Neural crest cell (in vitro differentiated cells): Measurements from ENCODE around the gene TBL3. TPM values are rescaled to one million over a fixed set of nuclear protein-coding genes. Genes with fewer than 3 reads are reported as not detected.

Experiments
- DNase-seq: peaks from one replicate; pipeline ENCODE4 v3.0.0; 2021; ENCODE audit warnings: low read depth, mixed read lengths, low spot score
- H3K27ac Mint-ChIP-seq: one replicate; pipeline ENCODE4 v1.8.0; 2021; ENCODE audit warnings: mild to moderate bottlenecking, mixed read lengths; ENCODE audit not compliant: unreplicated experiment
- H3K27me3 Mint-ChIP-seq: 2 replicates; pipeline ENCODE4 v1.8.0; 2021; ENCODE audit warnings: low read depth, mild to moderate bottlenecking, mixed read lengths
- H3K36me3 Mint-ChIP-seq: 2 replicates; pipeline ENCODE4 v1.8.0; 2021; ENCODE audit warnings: low read depth, mild to moderate bottlenecking, mixed read lengths
- H3K4me1 Mint-ChIP-seq: 2 replicates; pipeline ENCODE4 v1.8.0; 2021; ENCODE audit warnings: mixed read lengths
- H3K4me3 Mint-ChIP-seq: one replicate; pipeline ENCODE4 v1.8.0; 2021; ENCODE audit warnings: mild to moderate bottlenecking, mixed read lengths
- H3K9me3 Mint-ChIP-seq: 2 replicates; pipeline ENCODE4 v1.8.0; 2021; ENCODE audit warnings: mixed read lengths
- CTCF ChIP-seq: fragments of 200-600 bp; sonication (generic); conservative IDR thresholded peaks from 2 replicates; pipeline ENCODE4 v1.5.0; 2021; ENCODE audit warnings: antibody characterized with exemption, mild to moderate bottlenecking
- total RNA-seq: library from RNA; stranded (reverse); gene quantifications from 2 replicates; pipeline ENCODE4 v1.2.1, GENCODE V29; 2021

TBL3 gene
- total RNA-seq, 1 donor from 2014 or later, result 39.6 TPM

GRCh38 chr16:1974157-1975070 lies 2.6 kb downstream of the TBL3 start:
- Mint-ChIP-seq H3K27ac (no peak overlapping the region), H3K9me3 (no peaks in the 10 kb centered on the region), H3K36me3 (no peaks in the 10 kb centered on the region), H3K4me1 (peaks cover 18% of the 10 kb centered on the region), H3K27me3 (peaks cover 16% of the 10 kb centered on the region), H3K4me3 (peak overlapping the region; percentile 44)
- TF ChIP-seq CTCF, result no peak
- no peak for DNase-seq

GRCh38 chr16:1975432-1976215 lies 3.8 kb downstream of the TBL3 start:
- Mint-ChIP-seq H3K4me1 (peaks cover 18% of the 10 kb centered on the region), H3K9me3 (no peaks in the 10 kb centered on the region), H3K36me3 (no peaks in the 10 kb centered on the region), H3K27ac (no peak overlapping the region), H3K4me3 (peak overlapping the region; percentile 38), H3K27me3 (peaks cover 28% of the 10 kb centered on the region)
- TF ChIP-seq CTCF, result no peak
- no peak for DNase-seq

DNA sequence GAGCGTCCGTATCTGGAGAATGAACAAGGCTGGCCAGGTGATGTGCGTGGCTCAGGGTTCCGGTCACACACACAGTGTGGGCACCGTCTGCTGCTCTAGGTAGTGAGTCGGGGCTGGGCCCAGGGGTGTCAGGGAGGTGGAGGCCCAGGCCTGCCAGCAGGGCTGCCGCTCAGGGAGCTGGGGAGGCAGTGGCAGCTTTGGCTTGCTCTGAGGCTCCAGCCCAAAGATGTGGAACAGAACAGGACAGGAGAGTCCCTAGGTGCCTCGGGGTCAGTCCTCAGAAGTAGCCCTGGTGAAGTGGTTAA lies 4.3 kb downstream of the TBL3 start:
- no peaks in the 10 kb centered on the region for H3K36me3 Mint-ChIP-seq
- H3K4me3 Mint-ChIP-seq, result peak overlapping the region; percentile 38
- H3K4me1 Mint-ChIP-seq, result peaks cover 14% of the 10 kb centered on the region
- H3K27ac Mint-ChIP-seq, result no peak overlapping the region
- no peak for DNase-seq
- H3K9me3 Mint-ChIP-seq, result no peaks in the 10 kb centered on the region
- peaks cover 33% of the 10 kb centered on the region for H3K27me3 Mint-ChIP-seq
- no peak for TF ChIP-seq CTCF

DNA sequence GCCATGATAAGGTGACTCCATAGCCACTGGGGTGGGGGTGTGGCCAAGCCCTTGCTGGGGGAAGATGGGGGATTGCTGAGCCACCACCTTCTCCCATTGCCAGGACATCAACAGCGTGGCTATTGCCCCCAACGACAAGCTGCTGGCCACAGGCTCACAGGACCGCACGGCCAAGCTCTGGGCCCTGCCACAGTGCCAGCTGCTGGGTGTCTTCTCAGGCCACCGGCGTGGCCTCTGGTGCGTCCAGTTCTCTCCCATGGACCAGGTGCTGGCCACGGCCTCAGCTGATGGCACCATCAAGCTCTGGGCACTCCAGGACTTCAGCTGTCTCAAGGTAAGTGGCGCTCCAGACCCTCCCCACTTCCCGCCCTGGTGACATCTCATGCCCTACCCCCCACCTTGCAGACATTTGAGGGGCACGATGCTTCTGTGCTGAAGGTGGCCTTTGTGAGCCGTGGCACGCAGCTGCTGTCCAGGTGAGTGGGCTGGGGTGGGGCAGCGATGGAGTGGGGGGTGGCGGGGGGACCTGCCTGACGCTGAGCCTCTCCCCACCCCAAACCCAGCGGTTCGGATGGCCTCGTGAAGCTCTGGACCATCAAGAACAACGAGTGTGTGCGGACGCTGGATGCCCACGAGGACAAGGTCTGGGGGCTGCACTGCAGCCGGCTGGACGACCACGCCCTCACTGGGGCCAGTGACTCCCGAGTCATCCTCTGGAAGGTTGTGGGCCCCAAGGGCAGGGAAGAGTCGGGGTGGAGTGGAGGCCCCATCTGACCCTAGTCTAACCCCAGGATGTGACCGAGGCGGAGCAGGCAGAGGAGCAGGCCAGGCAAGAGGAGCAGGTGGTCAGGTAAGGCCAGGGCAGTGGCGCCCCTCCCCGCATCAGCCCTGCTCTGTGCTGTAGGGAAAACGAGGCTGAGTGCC lies 5.4 kb downstream of the TBL3 start:
- no peaks in the 10 kb centered on the region for H3K9me3 Mint-ChIP-seq
- TF ChIP-seq CTCF, result no peak

DNA sequence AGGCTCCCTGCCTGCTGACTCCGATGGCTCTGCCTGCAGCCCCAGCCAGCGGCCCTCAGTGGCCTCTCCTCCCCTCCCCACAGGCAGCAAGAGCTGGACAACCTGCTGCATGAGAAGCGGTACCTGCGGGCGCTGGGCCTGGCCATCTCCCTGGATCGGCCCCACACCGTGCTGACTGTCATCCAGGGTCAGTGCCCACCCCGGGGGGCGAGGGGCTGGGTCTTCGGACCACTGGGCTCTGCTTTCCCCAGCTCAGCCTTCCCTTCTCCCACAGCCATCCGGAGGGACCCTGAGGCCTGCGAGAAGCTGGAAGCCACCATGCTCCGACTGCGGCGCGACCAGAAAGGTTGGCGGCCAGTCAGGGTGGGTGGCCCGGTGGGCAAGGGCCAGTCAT lies 6.0 kb downstream of the TBL3 start:
- H3K27ac Mint-ChIP-seq, result no peak overlapping the region
- no peaks in the 10 kb centered on the region for H3K9me3 Mint-ChIP-seq
- DNase-seq, result no peak
- no peaks in the 10 kb centered on the region for H3K36me3 Mint-ChIP-seq
- TF ChIP-seq CTCF, result no peak
- H3K27me3 Mint-ChIP-seq, result peaks cover 45% of the 10 kb centered on the region
- H3K4me3 Mint-ChIP-seq, result no peak overlapping the region
- H3K4me1 Mint-ChIP-seq, result peaks cover 18% of the 10 kb centered on the region

More for the DNA sequence above, 5.4 kb downstream of the TBL3 start:
- H3K27me3 Mint-ChIP-seq, result peaks cover 39% of the 10 kb centered on the region
- no peaks in the 10 kb centered on the region for H3K36me3 Mint-ChIP-seq
- no peak overlapping the region for H3K27ac Mint-ChIP-seq
- DNase-seq, result no peak
- H3K4me1 Mint-ChIP-seq, result peaks cover 15% of the 10 kb centered on the region
- H3K4me3 Mint-ChIP-seq, result peak overlapping the region; percentile 27
